GM18861 (cell line): ENCODE measurements around the gene M6PR.
"Not testable (repeated sequence)": the region's sequence is repeated elsewhere in the genome, so short reads cannot be mapped to it uniquely, and the experiment has no call there.

Experiments used
- ATAC-seq: cut with Tn5 transposase; IDR thresholded peaks from one replicate; pipeline ENCODE4 v1.9.1; 2021; ENCODE audit not compliant: unreplicated experiment

Gene M6PR

DNA sequence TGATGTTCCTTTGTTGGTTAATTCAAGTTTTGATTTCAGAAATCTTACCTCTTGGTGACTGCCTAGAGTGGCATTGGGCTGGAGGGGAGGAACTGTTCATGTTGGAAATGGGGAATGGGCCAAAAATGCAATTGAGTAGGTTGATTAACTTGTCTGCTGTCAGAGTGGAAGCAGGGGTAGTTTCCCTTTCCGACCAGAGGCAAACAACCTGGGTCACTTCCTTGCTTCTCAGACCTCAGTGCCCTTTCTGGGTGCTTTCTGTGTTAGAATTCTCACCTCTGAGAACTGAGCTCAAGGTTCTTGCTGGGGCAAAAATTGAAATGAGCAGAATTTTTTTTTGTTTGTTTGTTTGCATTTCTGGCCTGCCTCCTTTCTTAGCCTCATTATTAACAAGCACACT lies 2.3 kb upstream of the M6PR start:
- no peak for ATAC-seq

- no peak for ATAC-seq
Measured at GRCh38 chr12:8950702-8951478, 1.4 kb upstream of the M6PR start.

- no peak for ATAC-seq
Measured at GRCh38 chr12:8950221-8950527, 729 bp upstream of the M6PR start.

DNA sequence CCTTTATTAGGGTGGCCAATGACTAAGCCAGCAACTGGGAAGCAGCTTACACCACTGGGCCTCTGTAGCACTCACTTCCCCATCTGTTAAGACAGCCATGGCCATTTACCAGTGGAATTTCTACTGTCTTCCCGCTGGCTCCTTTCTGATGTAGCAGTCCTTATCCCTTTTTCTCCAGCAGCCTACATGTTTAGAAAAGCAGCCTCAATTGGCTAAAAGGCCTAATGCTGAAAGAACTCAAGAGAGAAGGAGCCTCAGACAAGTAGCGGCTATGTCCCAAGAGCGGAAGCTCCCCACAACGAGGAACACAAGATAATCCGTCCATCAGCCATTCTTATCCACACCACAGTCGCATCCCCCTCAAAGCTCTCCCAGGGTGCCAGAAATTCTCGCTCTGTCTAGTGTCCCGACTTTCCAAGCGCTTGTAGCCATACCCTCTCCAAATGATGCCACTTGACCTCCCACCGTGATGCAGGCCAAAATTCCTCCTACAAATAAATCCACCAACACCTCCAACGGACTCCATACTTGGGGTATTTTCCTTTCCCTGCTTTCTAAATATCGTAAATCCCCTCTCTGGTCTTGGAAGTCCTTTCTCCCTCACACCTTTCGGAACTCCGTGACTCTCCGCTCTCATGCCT lies 624 bp downstream of the M6PR start:
- ATAC-seq: no peak

GRCh38 chr12:8947737-8948136 lies 1.7 kb downstream of the M6PR start:
- ATAC-seq: no peak

DNA sequence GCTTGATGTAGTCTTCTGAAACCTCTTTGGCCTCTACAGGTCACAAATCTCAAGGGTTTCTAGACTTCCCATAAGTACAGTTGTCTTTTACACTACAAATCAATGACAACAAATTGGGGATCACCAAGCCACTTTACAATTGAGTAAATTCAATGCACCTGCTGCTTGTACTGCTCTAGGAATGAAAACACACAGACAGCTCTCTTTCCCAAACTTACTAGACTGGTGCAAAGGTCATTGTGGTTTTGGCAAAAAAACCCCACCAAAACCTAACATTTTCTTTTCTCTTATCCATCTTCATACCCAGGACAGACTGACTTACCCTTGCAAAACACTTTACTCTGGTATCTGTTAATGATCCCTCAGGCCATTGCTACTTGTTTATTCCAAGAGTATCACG lies 2.7 kb downstream of the M6PR start:
- no peak for ATAC-seq

DNA sequence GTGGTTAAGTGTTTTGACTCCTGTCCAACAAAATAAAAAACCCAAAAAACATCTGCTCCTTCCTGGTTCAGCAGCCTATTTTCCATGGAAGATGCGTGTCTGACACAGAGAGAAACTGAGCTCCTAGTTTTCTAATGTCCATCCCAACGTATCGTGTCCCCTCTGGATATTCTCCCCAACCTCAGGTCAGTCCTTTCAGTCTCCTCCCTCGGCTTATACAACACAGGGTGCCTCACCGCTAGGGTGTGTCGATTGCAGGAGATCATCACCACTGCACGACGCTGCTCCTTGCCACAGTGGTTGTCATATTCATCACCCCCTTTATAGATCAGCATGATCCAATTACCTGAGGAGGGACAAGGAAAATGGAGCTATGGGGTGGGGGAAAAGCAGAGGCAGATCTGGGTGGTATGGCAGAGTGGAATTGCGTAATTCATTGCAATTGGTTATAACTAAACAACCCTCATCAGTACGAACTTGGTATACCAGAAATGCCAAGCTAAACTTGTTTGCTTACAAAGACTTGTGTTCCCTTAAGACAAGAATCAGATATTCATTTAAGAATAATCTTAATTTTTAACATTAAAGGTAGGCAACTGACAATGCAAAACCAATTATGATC lies 5.8 kb downstream of the M6PR start:
- no peak for ATAC-seq

- no peak for ATAC-seq
Measured at GRCh38 chr12:8941691-8942478, 7.6 kb downstream of the M6PR start.

DNA sequence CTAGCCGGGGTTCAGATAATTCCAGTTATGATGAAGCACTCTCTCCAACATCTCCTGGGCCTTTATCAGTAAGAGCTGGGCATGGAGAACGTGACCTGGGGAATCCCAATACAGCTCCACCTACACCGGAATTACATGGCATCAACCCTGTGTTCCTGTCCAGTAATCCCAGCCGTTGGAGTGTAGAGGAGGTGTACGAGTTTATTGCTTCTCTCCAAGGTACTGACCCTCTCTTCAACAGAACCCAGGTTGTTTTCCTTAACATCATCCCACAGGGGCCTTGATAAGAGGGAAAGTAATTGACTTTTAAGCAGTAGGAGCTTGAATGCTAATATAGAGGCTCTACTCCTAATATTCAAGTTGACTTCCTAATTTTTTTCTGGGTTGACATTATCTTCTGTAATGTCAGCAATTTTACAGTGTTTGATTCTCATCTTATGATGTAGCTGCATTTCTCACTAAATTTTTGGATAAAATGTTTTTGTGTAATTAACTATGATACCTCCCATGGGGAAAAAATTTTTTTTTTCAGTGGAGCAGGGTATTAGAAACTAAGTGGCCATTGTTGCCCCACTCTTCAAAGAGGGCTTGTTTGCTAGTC lies 11.5 kb downstream of the M6PR start:
- not testable (repeated sequence) for ATAC-seq

DNA sequence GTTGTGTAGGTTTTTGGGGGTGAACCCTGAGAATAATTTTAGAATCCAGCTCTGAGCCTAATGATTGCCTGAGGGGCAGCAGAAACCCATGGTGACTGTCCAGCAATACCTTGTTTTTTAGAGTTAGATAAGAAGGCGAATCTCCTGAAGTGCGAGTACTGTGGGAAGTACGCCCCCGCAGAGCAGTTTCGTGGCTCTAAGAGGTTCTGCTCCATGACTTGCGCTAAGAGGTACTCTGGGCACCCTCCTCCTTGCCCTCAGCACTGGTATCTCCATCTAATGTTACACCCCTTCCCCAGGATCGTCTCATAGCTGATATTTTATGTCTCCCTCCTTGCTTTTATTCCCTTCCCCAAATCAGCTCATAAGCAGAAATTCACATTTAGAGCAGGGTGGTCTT lies 12.7 kb downstream of the M6PR start:
- ATAC-seq: no peak

- not testable (repeated sequence) for ATAC-seq
Measured at GRCh38 chr12:8934080-8934479, 15.4 kb downstream of the M6PR start.

DNA sequence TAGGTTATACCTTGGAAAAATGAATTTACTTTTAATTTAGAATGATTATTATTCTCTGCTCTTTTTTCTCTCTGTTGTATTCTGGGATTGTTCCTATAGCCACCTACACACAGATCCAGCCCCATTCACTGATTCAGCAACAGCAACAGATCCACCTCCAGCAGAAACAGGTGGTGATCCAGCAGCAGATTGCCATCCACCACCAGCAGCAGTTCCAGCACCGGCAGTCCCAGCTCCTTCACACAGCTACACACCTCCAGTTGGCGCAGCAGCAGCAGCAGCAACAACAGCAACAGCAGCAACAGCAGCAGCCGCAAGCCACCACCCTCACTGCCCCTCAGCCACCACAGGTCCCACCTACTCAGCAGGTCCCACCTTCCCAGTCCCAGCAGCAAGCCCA lies 17.0 kb downstream of the M6PR start:
- ATAC-seq: not testable (repeated sequence)

GRCh38 chr12:8930655-8931323 lies 18.7 kb downstream of the M6PR start:
- not testable (repeated sequence) for ATAC-seq

DNA sequence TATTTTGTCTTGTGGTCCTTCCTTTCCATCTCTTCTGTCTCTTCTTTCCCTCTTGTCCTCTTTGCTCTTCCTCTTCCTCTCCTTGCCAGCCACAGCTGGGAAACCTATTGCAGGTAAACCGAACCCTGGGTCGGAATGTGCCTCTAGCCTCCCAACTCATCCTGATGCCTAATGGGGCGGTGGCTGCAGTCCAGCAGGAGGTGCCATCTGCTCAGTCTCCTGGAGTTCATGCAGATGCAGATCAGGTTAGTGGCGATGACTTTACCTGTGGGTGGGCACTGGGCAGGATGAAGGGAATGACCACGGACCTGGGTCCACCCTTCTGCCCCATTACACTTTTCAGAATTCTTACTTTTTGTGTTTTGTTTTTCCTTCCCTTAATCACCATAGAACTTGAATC lies 26.9 kb downstream of the M6PR start:
- no peak for ATAC-seq

- ATAC-seq: not testable (repeated sequence)
Measured at GRCh38 chr12:8919643-8920042, 29.8 kb downstream of the M6PR start.

GRCh38 chr12:8917751-8918150 lies 31.7 kb downstream of the M6PR start:
- ATAC-seq: no peak

DNA sequence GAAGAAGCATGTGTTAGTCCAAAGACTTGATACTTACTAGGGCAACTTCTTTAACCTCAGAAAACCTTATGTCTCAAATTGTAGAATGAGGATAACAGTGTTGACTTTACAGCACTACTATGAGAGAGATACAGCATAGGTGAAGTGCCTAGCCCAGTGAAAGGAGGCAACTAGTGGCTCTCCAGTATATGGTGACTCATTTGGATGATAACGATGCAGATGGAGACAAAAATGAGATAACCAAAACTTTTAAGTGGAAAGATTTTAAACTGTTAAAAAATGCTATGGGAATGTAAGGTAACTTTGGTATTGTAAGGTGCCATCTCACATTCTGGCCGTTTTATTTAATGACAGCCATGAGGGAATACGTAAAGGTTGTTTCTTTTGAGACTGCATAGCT lies 32.4 kb downstream of the M6PR start:
- ATAC-seq: no peak

- ATAC-seq: no peak
Measured at GRCh38 chr12:8916154-8916553, 33.3 kb downstream of the M6PR start.

GRCh38 chr12:8914716-8915526 lies 34.5 kb downstream of the M6PR start:
- ATAC-seq: peak; percentile 47
